Activated T-cell treated with anti-CD3 and anti-CD28 coated beads, Interleukin-2, amount 50 U/mL, for 4 hours (primary cell): ENCODE results near the gene EPDR1. TPM values are rescaled to one million over a fixed set of nuclear protein-coding genes. Genes with fewer than 3 reads are reported as not detected.

Experiments
- ATAC-seq, 2 donors: fragments of 200-7000 bp; cut with Tn5 transposase; one replicate each; pipeline ENCODE4 v1.10.0; 2021
- DNase-seq: peaks from one replicate; pipeline ENCODE4 v3.0.0-alpha.2; 2020
- H3K27me3 Mint-ChIP-seq: one replicate; pipeline ENCODE4 v1.8.0; 2021; ENCODE audit warnings: low read depth, mixed read lengths
- H3K36me3 Mint-ChIP-seq: one replicate; pipeline ENCODE4 v1.8.0; 2022; ENCODE audit warnings: mixed read lengths; ENCODE audit not compliant: insufficient read depth
- H3K4me1 Mint-ChIP-seq: one replicate; pipeline ENCODE4 v1.8.0; 2021; ENCODE audit warnings: low read depth, mixed read lengths
- H3K4me3 Mint-ChIP-seq: one replicate; pipeline ENCODE4 v1.8.0; 2021; ENCODE audit warnings: mild to moderate bottlenecking, moderate library complexity, mixed read lengths
- H3K9me3 Mint-ChIP-seq: one replicate; pipeline ENCODE4 v1.8.0; 2021; ENCODE audit warnings: mixed read lengths
- total RNA-seq, 3 donors: library from RNA; stranded (reverse); gene quantifications; one replicate each; pipeline ENCODE4 v1.2.1, GENCODE V29; 2021

EPDR1 gene
- total RNA-seq, result 1 to 10 TPM; 1.0 to 5.2 (median 2.0) TPM

- DNase-seq, result no peak
- Mint-ChIP-seq H3K27me3 (peaks cover 63% of the 10 kb centered on the region), H3K4me1 (peaks cover 15% of the 10 kb centered on the region), H3K9me3 (no peaks in the 10 kb centered on the region), H3K4me3 (peak within 1 kb of the TSS; percentile 69), H3K36me3 (no peaks in the 10 kb centered on the region)
- ATAC-seq, result peak; percentile 55 to 69
These were observed at the start of gene EPDR1 for GRCh38 chr7:37920305-37920848. Gene EPDR1 (plus strand): TSS chr7:37920640. CDS start chr7:37920940, 300 bp downstream.

- Mint-ChIP-seq H3K9me3 (peaks cover 3% of the 10 kb centered on the region), H3K4me1 (no peaks in the 10 kb centered on the region), H3K4me3 (no peak overlapping the region), H3K27me3 (peaks cover 8% of the 10 kb centered on the region), H3K36me3 (no peaks in the 10 kb centered on the region)
- ATAC-seq (no peak), DNase-seq (no peak)
These were observed 38.4 kb upstream of the EPDR1 start for GRCh38 chr7:37882086-37882485.

- Mint-ChIP-seq H3K36me3 (no peaks in the 10 kb centered on the region), H3K4me3 (no peak overlapping the region), H3K9me3 (no peaks in the 10 kb centered on the region), H3K4me1 (no peaks in the 10 kb centered on the region), H3K27me3 (peaks cover 8% of the 10 kb centered on the region)
- DNase-seq, result no peak
- no peak for ATAC-seq
These were observed 27.1 kb upstream of the EPDR1 start for GRCh38 chr7:37893359-37893758.

- no peak for ATAC-seq
These were observed 25.8 kb upstream of the EPDR1 start for GRCh38 chr7:37894671-37895070.

GRCh38 chr7:37899712-37900247 is 20.7 kb upstream of the EPDR1 start:
- H3K27me3 Mint-ChIP-seq, result peaks cover 9% of the 10 kb centered on the region
- DNase-seq (no peak), ATAC-seq (no peak)
- no peaks in the 10 kb centered on the region for H3K4me1 Mint-ChIP-seq
- no peaks in the 10 kb centered on the region for H3K36me3 Mint-ChIP-seq
- H3K9me3 Mint-ChIP-seq, result no peaks in the 10 kb centered on the region
- no peak overlapping the region for H3K4me3 Mint-ChIP-seq

More at GRCh38 chr7:37894671-37895070, 25.8 kb upstream of the EPDR1 start:
- H3K36me3 Mint-ChIP-seq, result no peaks in the 10 kb centered on the region
- H3K4me3 Mint-ChIP-seq, result no peak overlapping the region
- no peaks in the 10 kb centered on the region for H3K4me1 Mint-ChIP-seq
- H3K9me3 Mint-ChIP-seq, result no peaks in the 10 kb centered on the region
- H3K27me3 Mint-ChIP-seq, result peaks cover 8% of the 10 kb centered on the region
- DNase-seq, result no peak

GRCh38 chr7:37901236-37901827 is 19.1 kb upstream of the EPDR1 start:
- H3K9me3 Mint-ChIP-seq, result no peaks in the 10 kb centered on the region
- ATAC-seq, result no peak
- no peaks in the 10 kb centered on the region for H3K36me3 Mint-ChIP-seq
- DNase-seq, result no peak
- peaks cover 8% of the 10 kb centered on the region for H3K27me3 Mint-ChIP-seq
- no peak overlapping the region for H3K4me3 Mint-ChIP-seq
- H3K4me1 Mint-ChIP-seq, result no peaks in the 10 kb centered on the region

GRCh38 chr7:37901890-37902524 is 18.4 kb upstream of the EPDR1 start:
- DNase-seq (no peak), ATAC-seq (no peak)
- Mint-ChIP-seq H3K9me3 (no peaks in the 10 kb centered on the region), H3K4me1 (no peaks in the 10 kb centered on the region), H3K4me3 (no peak overlapping the region), H3K36me3 (no peaks in the 10 kb centered on the region), H3K27me3 (peaks cover 8% of the 10 kb centered on the region)

GRCh38 chr7:37908221-37908788 is 12.1 kb upstream of the EPDR1 start:
- ATAC-seq (no peak), DNase-seq (no peak)
- peaks cover 11% of the 10 kb centered on the region for H3K27me3 Mint-ChIP-seq
- H3K36me3 Mint-ChIP-seq, result no peaks in the 10 kb centered on the region
- H3K9me3 Mint-ChIP-seq, result no peaks in the 10 kb centered on the region
- no peak overlapping the region for H3K4me3 Mint-ChIP-seq
- no peaks in the 10 kb centered on the region for H3K4me1 Mint-ChIP-seq

GRCh38 chr7:37912756-37913155 is 7.7 kb upstream of the EPDR1 start:
- no peak for DNase-seq
- no peak for ATAC-seq
- H3K4me1 Mint-ChIP-seq, result peaks cover 11% of the 10 kb centered on the region
- H3K9me3 Mint-ChIP-seq, result no peaks in the 10 kb centered on the region
- peaks cover 47% of the 10 kb centered on the region for H3K27me3 Mint-ChIP-seq
- H3K36me3 Mint-ChIP-seq, result no peaks in the 10 kb centered on the region
- H3K4me3 Mint-ChIP-seq, result no peak overlapping the region

- H3K36me3 Mint-ChIP-seq, result no peaks in the 10 kb centered on the region
- no peak overlapping the region for H3K4me3 Mint-ChIP-seq
- ATAC-seq, result no peak
- peaks cover 13% of the 10 kb centered on the region for H3K4me1 Mint-ChIP-seq
- DNase-seq, result no peak
- no peaks in the 10 kb centered on the region for H3K9me3 Mint-ChIP-seq
- H3K27me3 Mint-ChIP-seq, result peaks cover 70% of the 10 kb centered on the region
These were observed 5.0 kb upstream of the EPDR1 start for GRCh38 chr7:37915438-37915837.

GRCh38 chr7:37916017-37916672 is 4.3 kb upstream of the EPDR1 start:
- Mint-ChIP-seq H3K9me3 (no peaks in the 10 kb centered on the region), H3K4me1 (peaks cover 15% of the 10 kb centered on the region), H3K36me3 (no peaks in the 10 kb centered on the region), H3K4me3 (no peak overlapping the region), H3K27me3 (peaks cover 72% of the 10 kb centered on the region)
- peak in 1 of 2 donors; percentile 15 for ATAC-seq
- no peak for DNase-seq

GRCh38 chr7:37916673-37917660 is 3.5 kb upstream of the EPDR1 start, which contains the start of gene SFRP4:
Gene SFRP4 (minus strand): TSS chr7:37916817. CDS start chr7:37916537, 280 bp downstream.
- peaks cover 75% of the 10 kb centered on the region for H3K27me3 Mint-ChIP-seq
- peaks cover 15% of the 10 kb centered on the region for H3K4me1 Mint-ChIP-seq
- H3K9me3 Mint-ChIP-seq, result no peaks in the 10 kb centered on the region
- DNase-seq (no peak), ATAC-seq (no peak)
- no peak within 1 kb of the TSS for H3K4me3 Mint-ChIP-seq
- H3K36me3 Mint-ChIP-seq, result no peaks in the 10 kb centered on the region

GRCh38 chr7:37918526-37918925 is 1.9 kb upstream of the EPDR1 start:
- Mint-ChIP-seq H3K4me1 (peaks cover 15% of the 10 kb centered on the region), H3K4me3 (no peak overlapping the region), H3K27me3 (peaks cover 77% of the 10 kb centered on the region), H3K9me3 (no peaks in the 10 kb centered on the region), H3K36me3 (no peaks in the 10 kb centered on the region)
- ATAC-seq (no peak), DNase-seq (no peak)
